K562 (cell line): Measurements from ENCODE around the gene KCNJ11. TPM values are rescaled to one million over a fixed set of nuclear protein-coding genes. Genes with fewer than 3 reads are reported as not detected.
A peak's percentile ranks its signal among the peaks of the same experiment; 100 is the strongest.

Experiments used
- ATAC-seq: fragments of 200-7000 bp; cut with Tn5 transposase; 3 replicates; pipeline ENCODE4 v1.9.1; 2020; ENCODE audit warnings: moderate library complexity
- BruUV-seq: library from RNA; stranded (reverse); fragments of 400-500 nt; replicated peaks from 2 replicates; lab custom pipeline; 2021; lab: Mats Ljungman, UMichigan
- CTCF ChIA-PET: fragments of 300-600 bp; formaldehyde crosslinking; extraction: SDS; loops from one replicate; lab custom pipeline; 2021; ENCODE audit warnings: low intra/inter-chr PET ratio; lab: Yijun Ruan, JAX
- POLR2A ChIA-PET: fragments of 300-600, 350-650 bp; sonication (Branson Sonifier 250); formaldehyde crosslinking; extraction: SDS; loops from one replicate; lab custom pipeline; 2021; ENCODE audit warnings: antibody characterized with exemption, inconsistent platforms; lab: Yijun Ruan, JAX
- DNase-seq, 4 experiments: peaks; one replicate each; pipeline versions ENCODE4 v3.0.0 to v3.0.0-alpha.2; 2011 to 2018; ENCODE audit warnings: low spot score in 3 of 4, mixed read lengths in 3 of 4; ENCODE audit errors: extremely low read depth in 1 of 4
- FAIRE-seq: peaks from 2 replicates; lab custom pipeline; 2011; peaks lifted over from hg19 to GRCh38; lab: Jason Lieb, UNC
- H2AFZ ChIP-seq: 2 replicates; pipeline ENCODE4 v1.6.0; 2011; ENCODE audit warnings: low read depth, low read length, control low read depth, inconsistent platforms
- H3K27ac ChIP-seq: fragments of 200-600 bp; 3 replicates; pipeline ENCODE4 v1.8.0; 2011; ENCODE audit warnings: low read depth, mild to moderate bottlenecking, control low read depth, inconsistent platforms, low read length, moderate library complexity, mixed read lengths; ENCODE audit errors: extremely low read depth
- H3K27me3 ChIP-seq, 2 experiments: fragments of 300-600 bp in 1 of 2; 2 replicates in 1 of 2; 3 replicates in 1 of 2; pipeline versions ENCODE4 v1.6.0 to v1.8.0; 2011; ENCODE audit warnings: inconsistent platforms in 2 of 2, low read length in 2 of 2, mild to moderate bottlenecking in 1 of 2, mixed read lengths in 1 of 2, moderate library complexity in 1 of 2; ENCODE audit not compliant: control insufficient read depth in 2 of 2, insufficient read depth in 2 of 2
- H3K36me3 ChIP-seq: fragments of 300-600 bp; 3 replicates; pipeline ENCODE4 v1.8.0; 2011; ENCODE audit warnings: mild to moderate bottlenecking, low read length, inconsistent platforms; ENCODE audit not compliant: control insufficient read depth, insufficient read depth
- H3K4me1 ChIP-seq, 2 experiments: fragments of 200-600 bp in 1 of 2; replicated peaks in 1 of 2; 2 replicates in 1 of 2; 3 replicates in 1 of 2; pipeline versions ENCODE4 v1.5.1 to v1.8.0; 2011; ENCODE audit warnings: inconsistent platforms in 2 of 2, low read length in 2 of 2, mild to moderate bottlenecking in 1 of 2, mixed read lengths in 1 of 2, moderate library complexity in 1 of 2; ENCODE audit not compliant: control insufficient read depth in 2 of 2, insufficient read depth in 2 of 2
- H3K4me2 ChIP-seq: 2 replicates; pipeline ENCODE4 v1.6.1; 2011; ENCODE audit warnings: low read length, control low read depth, inconsistent platforms, mixed read lengths; ENCODE audit not compliant: insufficient read depth
- H3K4me3 ChIP-seq: fragments of 200-600 bp; sonication (generic), shearing (Covaris generic); 2 replicates; pipeline ENCODE4 v1.5.1; 2016; ENCODE audit warnings: control low read depth, inconsistent platforms
- H3K79me2 ChIP-seq: fragments of 200-600 bp; 3 replicates; pipeline ENCODE4 v1.8.0; 2011; ENCODE audit warnings: low read length, inconsistent platforms; ENCODE audit not compliant: control insufficient read depth, insufficient read depth
- H3K9ac ChIP-seq, 2 experiments: 2 replicates each; pipeline versions ENCODE4 v1.6.0 to v1.6.1; 2011; ENCODE audit warnings: low read depth in 2 of 2, low read length in 2 of 2, control low read depth in 1 of 2, inconsistent platforms in 1 of 2, mild to moderate bottlenecking in 1 of 2, mixed read lengths in 1 of 2; ENCODE audit not compliant: insufficient read depth in 1 of 2
- H3K9me1 ChIP-seq: one replicate; pipeline ENCODE4 v1.6.0; 2011; ENCODE audit warnings: inconsistent platforms, mild to moderate bottlenecking, low read length, moderate library complexity; ENCODE audit not compliant: control insufficient read depth, insufficient read depth
- H3K9me3 ChIP-seq: replicated peaks from 2 replicates; pipeline ENCODE4 v1.5.1; 2011; ENCODE audit warnings: low read depth, low read length, inconsistent platforms; ENCODE audit not compliant: control insufficient read depth, insufficient read depth
- H4K20me1 ChIP-seq: replicated peaks from 2 replicates; pipeline ENCODE4 v1.6.1; 2011; ENCODE audit warnings: low read length, inconsistent platforms, mixed read lengths; ENCODE audit not compliant: control insufficient read depth, insufficient read depth
- IRF1 ChIP-seq: sonication (generic); formaldehyde crosslinking; IDR thresholded peaks from 2 replicates; pipeline ENCODE4 v1.8.0; 2022; ENCODE audit warnings: missing genetic modification reagents, mild to moderate bottlenecking, borderline replicate concordance
- KLF16 ChIP-seq: IDR thresholded peaks from 2 replicates; pipeline ENCODE4 v1.6.1; 2016; ENCODE audit warnings: antibody characterized with exemption
- ZC3H4 ChIP-seq: sonication (generic); formaldehyde crosslinking; IDR thresholded peaks from 2 replicates; pipeline ENCODE4 v1.9.0; 2021; ENCODE audit warnings: missing genetic modification reagents, borderline replicate concordance
- ZC3H8 ChIP-seq: fragments of 450-650 bp; IDR thresholded peaks from 2 replicates; pipeline ENCODE4 v1.6.1; 2017
- ZFP1 ChIP-seq: fragments of 450-650 bp; formaldehyde crosslinking; IDR thresholded peaks from 2 replicates; pipeline ENCODE4 v1.4.0; 2020; ENCODE audit warnings: mild to moderate bottlenecking, mixed read lengths
- WGBS: fragments of 100-300 bp; shearing (Covaris generic); methylation state at CpG from one replicate; pipeline ENCODE4 v1.1.6; 2016; ENCODE audit warnings: low coverage, mixed read lengths; ENCODE audit not compliant: insufficient coverage; ENCODE audit errors: missing lambda C conversion rate; 5-methylcytosine and 5-hydroxymethylcytosine counted together
- in situ Hi-C: fragments of 300-500 bp; cut with MboI; formaldehyde crosslinking; loops from 4 replicates; pipeline ENCODE4 v1.15.0; 2018; ENCODE audit warnings: inconsistent platforms, mixed read lengths
- intact Hi-C: fragments of 100-400 bp; cut with micrococcal nuclease; formaldehyde crosslinking; loops from 2 replicates; pipeline ENCODE4 v1.14.2; 2022
- polyA plus RNA-seq, 8 experiments: library from polyadenylated mRNA; depleted of rRNA in 4 of 8; stranded (reverse) in 5 of 8; unstranded in 3 of 8; fragments of >200 nt; fragmentation: Nextera tagmentation in 2 of 8; fragmentation: Illumina TruSeq in 1 of 8; extraction: Ambion mirVana in 2 of 8; extraction: Trizol in 1 of 8; gene quantifications; 2 replicates each; pipeline versions ENCODE4 v1.2.1 to v1.2.3, GENCODE V29; 2011 to 2014; ENCODE audit warnings: inconsistent platforms in 1 of 8, missing spikeins in 1 of 8
- total RNA-seq, 7 experiments: library from RNA; depleted of rRNA in 6 of 7; stranded (reverse); fragments of >200 nt in 6 of 7; fragmentation: Illumina TruSeq in 2 of 7; extraction: Trizol in 2 of 7; gene quantifications; 2 replicates each; pipeline versions ENCODE4 v1.2.1 to v1.2.3, GENCODE V29; 2011 to 2021; ENCODE audit warnings: low replicate concordance in 1 of 7
- TF ChIP-seq, protein P1 (sequence below): fragments of 450-650 bp; IDR thresholded peaks from 2 replicates; pipeline ENCODE4 v1.6.1; 2016; ENCODE audit warnings: low read depth, mild to moderate bottlenecking, moderate library complexity

The KCNJ11 gene
- total and polyA plus RNA-seq, 9 of the 15 experiments (the other 6 are each of a cell fraction or from before 2014, with no cell fraction given): 0.54 to 3.7 (median 0.86) TPM; not detected in 2

DNA sequence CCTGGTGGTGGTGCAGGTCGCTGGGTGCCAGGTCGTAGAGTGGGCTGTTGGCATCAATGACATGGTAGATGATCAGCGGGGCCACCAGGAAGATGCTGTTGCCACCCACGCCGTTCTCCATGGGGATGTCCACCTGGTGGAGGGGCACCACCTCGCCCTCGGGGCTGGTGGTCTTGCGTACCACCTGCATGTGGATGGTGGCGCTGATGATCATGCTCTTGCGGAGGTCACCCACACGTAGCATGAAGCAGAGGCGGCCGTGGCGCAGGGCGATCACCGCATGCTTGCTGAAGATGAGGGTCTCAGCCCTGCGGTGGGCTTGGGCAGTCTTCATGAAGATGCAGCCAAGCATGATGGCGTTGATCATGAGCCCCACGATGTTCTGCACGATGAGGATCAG is 1.2 kb downstream of the KCNJ11 start:
- POLR2A ChIA-PET: no interaction called here
- Histone ChIP-seq H4K20me1 (peaks cover 11% of the 10 kb centered on the region), H3K9me3 (no peaks in the 10 kb centered on the region)
- in situ Hi-C loops: no loop called here
- TF ChIP-seq, protein P1, sequence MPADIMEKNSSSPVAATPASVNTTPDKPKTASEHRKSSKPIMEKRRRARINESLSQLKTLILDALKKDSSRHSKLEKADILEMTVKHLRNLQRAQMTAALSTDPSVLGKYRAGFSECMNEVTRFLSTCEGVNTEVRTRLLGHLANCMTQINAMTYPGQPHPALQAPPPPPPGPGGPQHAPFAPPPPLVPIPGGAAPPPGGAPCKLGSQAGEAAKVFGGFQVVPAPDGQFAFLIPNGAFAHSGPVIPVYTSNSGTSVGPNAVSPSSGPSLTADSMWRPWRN: no peak
- TF ChIP-seq ZC3H4 (CRISPR knock-in tag) (0 out of 2 replicates have a peak, but pooled peaks have one; percentile 30), ZC3H8 (no peak), ZFP1 (CRISPR knock-in tag) (no peak), KLF16 (no peak), IRF1 (no peak)
- TF ChIP-seq, all 486 proteins: peak for 1
- H2AFZ ChIP-seq: no peak overlapping the region
- intact Hi-C loops: loop anchor here (5.0 kb wide), 1 partner anchor 440 kb away; no protein-coding TSS in a partner anchor
- ATAC-seq: no peak
- no peak overlapping the region for H3K9ac ChIP-seq
- H3K36me3 ChIP-seq: no peaks in the 10 kb centered on the region
- H3K4me2 ChIP-seq: no peak overlapping the region
- H3K79me2 ChIP-seq: no peaks in the 10 kb centered on the region
- H3K4me3 ChIP-seq: no peak overlapping the region
- CTCF ChIA-PET: interaction anchor here (0.6 to 1.9 kb wide), 3 partner anchors 117 to 141 kb away, joined by 3 to 12 read pairs (median 3); no protein-coding TSS in a partner anchor
- 86% methylated on average over 20 of the region's 20 CpGs for WGBS
- peaks cover 0 to 4% of the 10 kb centered on the region in 2 experiments; a peak in 3 of 5 replicates for H3K27me3 ChIP-seq
- no peak for FAIRE-seq
- no peak overlapping the region for H3K27ac ChIP-seq
- peaks cover 2 to 36% of the 10 kb centered on the region in 2 experiments; a peak in 3 of 5 replicates for H3K4me1 ChIP-seq
- BruUV-seq: no TSS peak
- DNase-seq: no peak
- H3K9me1 ChIP-seq: peaks cover 5% of the 10 kb centered on the region
